Gastrocnemius medialis (tissue), 4 donors: Measurements from ENCODE around the gene PTPN4.

Source experiments
- CTCF ChIP-seq, 5 experiments: fragments of 450-650 bp in 3 of 5; fragments of 200-600 bp in 2 of 5; sonication (generic) in 2 of 5; IDR thresholded peaks in 4 of 5; conservative IDR thresholded peaks in 1 of 5; 1 replicate in 4 of 5; 2 replicates in 1 of 5; pipeline ENCODE4 v1.5.1; 2016 to 2019; ENCODE audit warnings: antibody characterized with exemption in 5 of 5, mild to moderate bottlenecking in 3 of 5, moderate library complexity in 3 of 5
- POLR2A ChIP-seq, 2 donors: fragments of 450-650 bp; IDR thresholded peaks; one replicate each; pipeline ENCODE4 v1.6.1; 2017; ENCODE audit warnings: antibody characterized with exemption in 2 of 2, mild to moderate bottlenecking in 2 of 2, moderate library complexity in 2 of 2

GRCh38 chr2:119718501-119719260, 41.0 kb upstream of the PTPN4 start:
- no peak for TF ChIP-seq CTCF (IDR thresholded peaks at IDR 0.05 in 4 of 5, conservative IDR thresholded peaks at IDR 0.05 in 1 of 5)
- TF ChIP-seq POLR2A (IDR thresholded peaks at IDR 0.05): no peak
